Testis (tissue), 3 donors: ENCODE results near the gene PC. TPM values are rescaled to one million over a fixed set of nuclear protein-coding genes. Genes with fewer than 3 reads are reported as not detected.

ENCODE experiments used
- DNase-seq: peaks from one replicate; pipeline ENCODE4 v3.0.0-alpha.2; 2019
- H3K27ac ChIP-seq, 2 donors: fragments of 200-600 bp; sonication (generic); one replicate each; pipeline ENCODE4 v1.5.1; 2019
- H3K27me3 ChIP-seq: fragments of 200-600 bp; sonication (generic); one replicate; pipeline ENCODE4 v1.5.1; 2019
- H3K36me3 ChIP-seq: fragments of 200-600 bp; sonication (generic); one replicate; pipeline ENCODE4 v1.5.1; 2017; ENCODE audit warnings: low read depth; ENCODE audit errors: missing control alignments
- H3K4me1 ChIP-seq: fragments of 200-600 bp; sonication (generic); one replicate; pipeline ENCODE4 v1.5.1; 2019
- H3K4me3 ChIP-seq, 2 donors: fragments of 200-600 bp; sonication (generic); one replicate each; pipeline ENCODE4 v1.5.1; 2017 to 2019
- H3K9me3 ChIP-seq: fragments of 200-600 bp; sonication (generic); one replicate; pipeline ENCODE4 v1.5.1; 2017
- POLR2A ChIP-seq: fragments of 450-650 bp; IDR thresholded peaks from one replicate; pipeline ENCODE4 v1.6.1; 2017; ENCODE audit warnings: antibody characterized with exemption, mild to moderate bottlenecking, moderate library complexity
- WGBS, 2 donors: methylation state at CpG; one replicate each; pipeline ENCODE4 v1.1.5; 2018; 5-methylcytosine and 5-hydroxymethylcytosine counted together
- intact Hi-C: fragments of 100-400 bp; cut with DNase I; formaldehyde crosslinking; loops from one replicate; pipeline ENCODE4 v1.15.1; 2023; ENCODE audit warnings: low total_unique reads
- polyA plus RNA-seq: library from polyadenylated mRNA; stranded (reverse); fragments of 350-450 nt; fragmentation: Illumina TruSeq; extraction: RNeasy Lipid Tissue Mini Kit (QIAGEN cat#74804); gene quantifications from one replicate; pipeline ENCODE4 v1.2.3, GENCODE V29; 2014; ENCODE audit warnings: low read depth, low replicate concordance; ENCODE audit not compliant: insufficient read depth
- total RNA-seq, 2 donors: library from RNA; depleted of rRNA; stranded (reverse); fragments of >200 nt; gene quantifications; one replicate each; pipeline ENCODE4 v1.2.3, GENCODE V29; 2016
- TF ChIP-seq, protein P1 (sequence below), 3 experiments: fragments of 450-650 bp in 2 of 3; fragments of 200-600 bp in 1 of 3; sonication (generic) in 1 of 3; IDR thresholded peaks; one replicate each; pipeline ENCODE4 v1.5.1; 2016 to 2019; ENCODE audit warnings: antibody characterized with exemption in 3 of 3, mild to moderate bottlenecking in 2 of 3, moderate library complexity in 1 of 3

Gene PC
- total and polyA plus RNA-seq, 3 donors from 2014 or later, result 40.9 to 53.1 (median 46.0) TPM

- no peaks in the 10 kb centered on the region for H3K36me3 ChIP-seq
- H3K4me3 ChIP-seq, result no peak overlapping the region
- WGBS, 2 donors, result 87 to 89% methylated on average over 16 to 23 of the region's 23 CpGs
- H3K27me3 ChIP-seq, result no peaks in the 10 kb centered on the region
- no peaks in the 10 kb centered on the region for H3K9me3 ChIP-seq
- H3K27ac ChIP-seq, result no peak overlapping the region
- no peak for DNase-seq
- intact Hi-C loops, result no loop called here
- TF ChIP-seq, protein P1, sequence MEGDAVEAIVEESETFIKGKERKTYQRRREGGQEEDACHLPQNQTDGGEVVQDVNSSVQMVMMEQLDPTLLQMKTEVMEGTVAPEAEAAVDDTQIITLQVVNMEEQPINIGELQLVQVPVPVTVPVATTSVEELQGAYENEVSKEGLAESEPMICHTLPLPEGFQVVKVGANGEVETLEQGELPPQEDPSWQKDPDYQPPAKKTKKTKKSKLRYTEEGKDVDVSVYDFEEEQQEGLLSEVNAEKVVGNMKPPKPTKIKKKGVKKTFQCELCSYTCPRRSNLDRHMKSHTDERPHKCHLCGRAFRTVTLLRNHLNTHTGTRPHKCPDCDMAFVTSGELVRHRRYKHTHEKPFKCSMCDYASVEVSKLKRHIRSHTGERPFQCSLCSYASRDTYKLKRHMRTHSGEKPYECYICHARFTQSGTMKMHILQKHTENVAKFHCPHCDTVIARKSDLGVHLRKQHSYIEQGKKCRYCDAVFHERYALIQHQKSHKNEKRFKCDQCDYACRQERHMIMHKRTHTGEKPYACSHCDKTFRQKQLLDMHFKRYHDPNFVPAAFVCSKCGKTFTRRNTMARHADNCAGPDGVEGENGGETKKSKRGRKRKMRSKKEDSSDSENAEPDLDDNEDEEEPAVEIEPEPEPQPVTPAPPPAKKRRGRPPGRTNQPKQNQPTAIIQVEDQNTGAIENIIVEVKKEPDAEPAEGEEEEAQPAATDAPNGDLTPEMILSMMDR (IDR thresholded peaks at IDR 0.05), result no peak
- no peak for TF ChIP-seq POLR2A
- no peaks in the 10 kb centered on the region for H3K4me1 ChIP-seq
Measured at GRCh38 chr11:66864924-66865697, 93.1 kb downstream of the PC start.

DNA sequence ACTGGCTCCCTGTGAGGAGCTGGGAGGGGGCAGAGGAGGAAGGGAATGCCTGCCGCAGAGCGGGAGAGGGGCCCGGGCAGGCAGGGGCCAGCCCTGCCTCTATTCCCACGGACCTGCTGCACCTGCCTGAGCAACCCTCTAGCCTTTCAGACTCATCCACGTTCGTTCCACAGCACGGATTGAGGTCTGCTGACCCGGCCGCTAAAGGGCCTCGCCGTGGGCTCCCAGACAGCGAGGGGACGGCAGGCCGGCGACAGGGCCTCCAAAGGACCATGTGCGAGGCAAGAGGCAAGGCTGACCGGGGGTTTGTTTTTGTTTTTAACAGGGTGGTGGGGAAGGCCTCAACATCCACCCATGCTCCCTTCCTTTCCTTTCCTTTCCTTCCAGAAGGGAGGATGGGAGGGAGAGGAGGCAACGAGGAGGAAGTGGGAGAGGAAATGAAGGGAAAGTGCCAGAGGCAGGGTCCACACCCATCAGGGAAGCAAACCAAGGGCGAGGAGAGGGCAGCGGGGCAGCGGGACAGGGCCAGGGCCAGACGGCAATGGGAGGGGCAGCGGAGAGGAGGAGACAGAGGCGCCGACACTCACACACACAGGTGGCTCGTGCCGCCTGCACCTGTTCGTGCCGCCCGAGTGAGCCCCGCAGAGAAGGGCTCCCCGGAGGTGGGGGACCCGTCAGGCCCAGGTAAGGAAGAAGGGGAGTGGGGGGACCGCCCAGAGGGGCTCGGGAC is 93.8 kb downstream of the PC start:
- TF ChIP-seq, protein P1 (IDR thresholded peaks at IDR 0.05), result no peak
- TF ChIP-seq POLR2A, result no peak
- no peaks in the 10 kb centered on the region for H3K4me1 ChIP-seq
- intact Hi-C loops, result no loop called here
- 87 to 90% methylated on average over 33 to 35 of the region's 35 CpGs for WGBS, 2 donors
- H3K36me3 ChIP-seq, result no peaks in the 10 kb centered on the region
- H3K4me3 ChIP-seq, result no peak overlapping the region
- no peaks in the 10 kb centered on the region for H3K9me3 ChIP-seq
- no peak for DNase-seq
- H3K27ac ChIP-seq, result no peak overlapping the region
- no peaks in the 10 kb centered on the region for H3K27me3 ChIP-seq

DNA sequence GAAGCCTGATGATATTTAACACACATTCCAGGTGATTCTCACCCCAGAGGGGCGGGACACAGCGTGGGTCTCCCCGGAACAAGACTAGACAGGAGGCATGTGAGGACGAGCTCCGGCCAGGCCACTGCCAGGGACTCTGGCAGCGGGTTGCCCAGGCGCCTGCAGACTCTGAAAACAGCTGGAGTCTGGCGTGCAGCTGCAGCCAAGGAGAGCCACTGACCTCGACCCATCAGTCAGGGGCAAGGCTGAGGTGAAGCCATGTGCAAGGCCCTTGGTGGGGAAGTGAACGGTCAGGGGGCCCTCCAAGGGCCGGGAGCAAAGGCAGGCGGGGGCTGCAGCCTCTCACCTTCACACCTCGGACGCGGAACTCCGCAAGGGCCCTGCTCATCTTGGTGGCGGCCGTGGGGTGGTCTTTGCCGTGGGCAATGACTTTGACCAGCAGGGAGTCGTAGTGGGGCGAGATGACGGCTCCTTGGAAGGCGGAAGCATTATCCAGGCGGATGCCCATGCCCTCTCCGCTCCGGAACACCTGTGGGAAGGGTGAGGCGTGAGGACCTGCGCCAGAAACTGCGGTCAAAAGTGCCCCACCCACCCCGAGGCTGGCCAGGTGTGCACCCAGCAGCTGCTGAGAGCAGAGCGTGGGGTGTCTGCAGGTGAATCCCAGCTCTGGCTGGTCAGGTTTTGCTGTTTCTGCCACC is 94.6 kb downstream of the PC start:
- DNase-seq, result no peak
- intact Hi-C loops, result no loop called here
- H3K4me3 ChIP-seq, result no peak overlapping the region
- no peaks in the 10 kb centered on the region for H3K36me3 ChIP-seq
- TF ChIP-seq, protein P1 (IDR thresholded peaks at IDR 0.05), result no peak
- no peak for TF ChIP-seq POLR2A
- WGBS, 2 donors, result 89 to 93% methylated on average over 18 to 31 of the region's 31 CpGs
- no peak overlapping the region for H3K27ac ChIP-seq
- H3K9me3 ChIP-seq, result no peaks in the 10 kb centered on the region
- no peaks in the 10 kb centered on the region for H3K4me1 ChIP-seq
- H3K27me3 ChIP-seq, result no peaks in the 10 kb centered on the region

DNA sequence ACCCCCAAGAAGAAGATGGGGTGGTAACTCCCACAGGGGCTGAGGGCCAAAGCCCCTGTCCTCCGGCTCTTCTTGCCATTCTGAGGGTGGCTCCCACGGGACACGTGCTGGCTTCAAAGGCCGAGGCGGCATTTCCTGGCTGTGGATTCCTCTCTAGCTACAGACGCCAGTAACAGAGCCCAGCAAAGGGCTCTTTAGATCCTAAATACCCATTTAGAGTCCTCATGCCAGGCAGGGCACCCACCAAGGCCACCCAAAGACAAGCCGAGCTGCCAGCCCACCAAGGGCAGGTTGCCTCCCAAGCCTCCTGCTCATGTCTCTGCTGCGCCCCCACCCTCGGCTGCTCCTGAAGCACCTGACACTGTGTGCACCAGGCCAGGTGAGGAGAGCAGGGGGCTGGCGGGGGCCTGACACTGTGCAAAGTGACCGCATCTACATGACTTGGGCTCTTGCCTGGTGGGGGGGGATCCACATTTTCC is 95.6 kb downstream of the PC start:
- Histone ChIP-seq H3K36me3 (no peaks in the 10 kb centered on the region), H3K4me1 (no peaks in the 10 kb centered on the region), H3K9me3 (no peaks in the 10 kb centered on the region), H3K27ac (no peak overlapping the region), H3K4me3 (no peak overlapping the region), H3K27me3 (no peaks in the 10 kb centered on the region)
- intact Hi-C loops, result no loop called here
- DNase-seq, result no peak
- TF ChIP-seq POLR2A, result no peak
- TF ChIP-seq, protein P1 (IDR thresholded peaks at IDR 0.05), result no peak
- WGBS, 2 donors, result 92 to 100% methylated on average over 2 to 11 of the region's 11 CpGs
